H9 (cell line): Measurements from ENCODE around the gene PLEKHA4. TPM values are rescaled to one million over a fixed set of nuclear protein-coding genes. Genes with fewer than 3 reads are reported as not detected.

Experiments used
- DNase-seq: peaks from one replicate; pipeline ENCODE4 v3.0.0-alpha.2; 2017
- H2AFZ ChIP-seq: one replicate; pipeline ENCODE4 v1.6.1; 2013; ENCODE audit warnings: mild to moderate bottlenecking, low read length, control low read depth, moderate library complexity
- H2AK5ac ChIP-seq: 2 replicates; pipeline ENCODE4 v1.6.1; 2013; ENCODE audit warnings: low read length, control low read depth, mixed read lengths; ENCODE audit not compliant: insufficient read length
- H2BK120ac ChIP-seq: one replicate; pipeline ENCODE4 v1.6.1; 2013; ENCODE audit warnings: low read depth, mild to moderate bottlenecking, low read length, control low read depth, inconsistent platforms; ENCODE audit not compliant: poor library complexity, severe bottlenecking
- H2BK12ac ChIP-seq: 2 replicates; pipeline ENCODE4 v1.6.1; 2013; ENCODE audit warnings: low read length, control low read depth, mixed read lengths, low read depth; ENCODE audit not compliant: insufficient read length
- H2BK15ac ChIP-seq: 2 replicates; pipeline ENCODE4 v1.6.1; 2013; ENCODE audit warnings: low read depth, low read length, control low read depth
- H2BK20ac ChIP-seq: one replicate; pipeline ENCODE4 v1.6.1; 2013; ENCODE audit warnings: low read depth, mild to moderate bottlenecking, low read length, control low read depth, inconsistent platforms; ENCODE audit not compliant: poor library complexity, severe bottlenecking
- H2BK5ac ChIP-seq: 2 replicates; pipeline ENCODE4 v1.6.1; 2013; ENCODE audit warnings: low read length, control low read depth, mixed read lengths; ENCODE audit not compliant: insufficient read length
- H3K14ac ChIP-seq: 2 replicates; pipeline ENCODE4 v1.6.1; 2013; ENCODE audit warnings: low read length, control low read depth; ENCODE audit not compliant: insufficient read depth
- H3K18ac ChIP-seq: 2 replicates; pipeline ENCODE4 v1.6.1; 2013; ENCODE audit warnings: low read depth, mild to moderate bottlenecking, mixed read lengths, low read length, control low read depth; ENCODE audit not compliant: insufficient read length
- H3K23ac ChIP-seq: 2 replicates; pipeline ENCODE4 v1.6.1; 2013; ENCODE audit warnings: low read length, control low read depth, mixed read lengths, low read depth; ENCODE audit not compliant: insufficient read length
- H3K23me2 ChIP-seq: 2 replicates; pipeline ENCODE4 v1.6.1; 2013; ENCODE audit warnings: low read depth, mild to moderate bottlenecking, mixed read lengths, low read length, control low read depth; ENCODE audit not compliant: insufficient read length, poor library complexity, severe bottlenecking
- H3K27ac ChIP-seq: 2 replicates; pipeline ENCODE4 v1.5.1; 2013; ENCODE audit warnings: low read length, control low read depth, mixed read lengths, low read depth; ENCODE audit not compliant: insufficient read length
- H3K27me3 ChIP-seq: 2 replicates; pipeline ENCODE4 v1.6.1; 2013; ENCODE audit warnings: low read length, control low read depth, inconsistent platforms; ENCODE audit not compliant: insufficient read depth
- H3K4ac ChIP-seq: 2 replicates; pipeline ENCODE4 v1.6.1; 2013; ENCODE audit warnings: low read depth, mild to moderate bottlenecking, control low read depth, inconsistent platforms, low read length, moderate library complexity
- H3K4me1 ChIP-seq: 2 replicates; pipeline ENCODE4 v1.6.1; 2013; ENCODE audit warnings: low read length, control low read depth, inconsistent platforms; ENCODE audit not compliant: insufficient read depth
- H3K4me2 ChIP-seq: 2 replicates; pipeline ENCODE4 v1.6.1; 2013; ENCODE audit warnings: low read length, control low read depth, mixed read lengths; ENCODE audit not compliant: insufficient read length, insufficient read depth
- H3K56ac ChIP-seq: 2 replicates; pipeline ENCODE4 v1.6.1; 2013; ENCODE audit warnings: low read depth, mild to moderate bottlenecking, mixed read lengths, low read length, control low read depth; ENCODE audit not compliant: insufficient read length
- H3K79me1 ChIP-seq: 2 replicates; pipeline ENCODE4 v1.6.1; 2013; ENCODE audit warnings: low read depth, mild to moderate bottlenecking, moderate library complexity, low read length, control low read depth, inconsistent platforms; ENCODE audit not compliant: insufficient read depth, poor library complexity, severe bottlenecking
- H3K79me2 ChIP-seq: 2 replicates; pipeline ENCODE4 v1.6.1; 2013; ENCODE audit warnings: low read length, control low read depth, inconsistent platforms; ENCODE audit not compliant: insufficient read depth
- H3K9ac ChIP-seq: 2 replicates; pipeline ENCODE4 v1.6.1; 2013; ENCODE audit warnings: low read length, control low read depth, mixed read lengths; ENCODE audit not compliant: insufficient read length; ENCODE audit errors: extremely low read depth
- H3K9me3 ChIP-seq: one replicate; pipeline ENCODE4 v1.6.1; 2013; ENCODE audit warnings: low read depth, low read length, inconsistent platforms; ENCODE audit not compliant: control insufficient read depth
- H3T11ph ChIP-seq: one replicate; pipeline ENCODE4 v1.6.1; 2013; ENCODE audit warnings: mild to moderate bottlenecking, low read length, control low read depth, inconsistent platforms
- H4K20me1 ChIP-seq: one replicate; pipeline ENCODE4 v1.6.1; 2013; ENCODE audit not compliant: control insufficient read depth, insufficient read length, insufficient read depth
- H4K5ac ChIP-seq: 2 replicates; pipeline ENCODE4 v1.6.1; 2013; ENCODE audit warnings: low read depth, mild to moderate bottlenecking, mixed read lengths, low read length, control low read depth; ENCODE audit not compliant: insufficient read length
- H4K8ac ChIP-seq: replicated peaks from 2 replicates; pipeline ENCODE4 v1.6.1; 2013; ENCODE audit warnings: low read length, control low read depth, mixed read lengths, low read depth; ENCODE audit not compliant: insufficient read length
- H4K91ac ChIP-seq: 2 replicates; pipeline ENCODE4 v1.6.1; 2013; ENCODE audit warnings: low read depth, mild to moderate bottlenecking, moderate library complexity, mixed read lengths, low read length, control low read depth; ENCODE audit not compliant: insufficient read length
- H3K27ac Mint-ChIP-seq, 3 experiments: 2 replicates in 2 of 3; 3 replicates in 1 of 3; pipeline ENCODE4 v1.8.0; 2020 to 2021; ENCODE audit warnings: mixed read lengths in 3 of 3, mild to moderate bottlenecking in 1 of 3, moderate library complexity in 1 of 3
- H3K27me3 Mint-ChIP-seq: 2 replicates; pipeline ENCODE4 v1.8.0; 2021; ENCODE audit warnings: low read depth, mild to moderate bottlenecking, moderate library complexity, mixed read lengths
- H3K36me3 Mint-ChIP-seq, 3 experiments: 2 replicates in 2 of 3; 3 replicates in 1 of 3; pipeline ENCODE4 v1.8.0; 2020 to 2021; ENCODE audit warnings: low read depth in 3 of 3, mixed read lengths in 3 of 3; ENCODE audit not compliant: insufficient read depth in 1 of 3
- H3K4me1 Mint-ChIP-seq, 2 experiments: 2 replicates each; pipeline ENCODE4 v1.8.0; 2020; ENCODE audit warnings: mixed read lengths in 2 of 2
- H3K4me3 Mint-ChIP-seq, 2 experiments: 2 replicates in 1 of 2; 3 replicates in 1 of 2; pipeline ENCODE4 v1.8.0; 2020 to 2021; ENCODE audit warnings: mild to moderate bottlenecking in 2 of 2, mixed read lengths in 2 of 2, moderate library complexity in 1 of 2
- H3K9me3 Mint-ChIP-seq, 2 experiments: 2 replicates in 1 of 2; 3 replicates in 1 of 2; pipeline ENCODE4 v1.8.0; 2020; ENCODE audit warnings: mild to moderate bottlenecking in 2 of 2, mixed read lengths in 2 of 2, moderate library complexity in 1 of 2
- CTCF ChIP-seq: fragments of 200-600 bp; sonication (generic); conservative IDR thresholded peaks from 3 replicates; pipeline ENCODE4 v1.8.0; 2021; ENCODE audit warnings: antibody characterized with exemption, mild to moderate bottlenecking
- WGBS: extraction: QIAGEN DNeasy Blood & Tissue Kit; methylation state at CpG from one replicate; pipeline ENCODE4 v1.1.7; 2013; ENCODE audit warnings: missing lambda C conversion rate, low lambda C conversion rate, mixed read lengths; ENCODE audit not compliant: insufficient read length; ENCODE audit errors: extremely low coverage; 5-methylcytosine and 5-hydroxymethylcytosine counted together
- total RNA-seq: library from RNA; stranded (reverse); gene quantifications from 2 replicates; pipeline ENCODE4 v1.2.1, GENCODE V29; 2021

The PLEKHA4 gene
- total RNA-seq, 1 experiment from 2014 or later = 15.3 TPM

DNA sequence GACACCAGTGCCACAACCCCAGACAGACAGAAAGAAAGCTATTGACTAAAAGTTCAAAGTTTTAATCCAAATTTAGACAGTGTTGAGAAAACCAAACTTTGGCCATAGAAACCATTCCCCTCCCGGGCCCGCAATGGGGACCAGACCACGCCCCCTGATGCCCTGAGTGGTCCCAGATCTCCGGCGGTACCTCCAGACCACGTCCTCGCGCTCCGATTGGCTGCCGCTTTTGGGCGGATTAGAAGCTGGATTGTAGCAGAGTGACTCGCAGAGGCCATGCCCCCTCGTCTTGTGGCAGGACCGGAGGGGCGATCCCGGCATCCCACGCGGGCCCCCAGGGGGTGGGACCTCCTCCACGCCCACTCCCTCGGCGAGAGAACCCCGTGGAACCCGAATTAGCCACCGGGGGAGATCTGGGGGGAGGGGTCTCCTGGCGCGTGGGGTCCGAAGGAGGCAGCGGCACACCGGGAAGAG, 31.3 kb downstream of the PLEKHA4 start:
- H3K27ac ChIP-seq = peak overlapping the region; percentile 37
- no peak overlapping the region for H3K9ac ChIP-seq
- H3K9me3 ChIP-seq = no peaks in the 10 kb centered on the region
- DNase-seq = peak; percentile 98
- no peak overlapping the region for H2AK5ac ChIP-seq
- Mint-ChIP-seq H3K4me3 (peak overlapping the region; percentile 78 to 88), H3K27me3 (no peaks in the 10 kb centered on the region), H3K9me3 (peaks cover 0 to 2% of the 10 kb centered on the region in 2 experiments; a peak in 1 of 5 replicates), H3K36me3 (peaks cover 7 to 17% (median 12%) of the 10 kb centered on the region in 3 experiments), H3K4me1 (peaks cover 15% of the 10 kb centered on the region in 2 experiments), H3K27ac (peak overlapping the region; percentile 98 to 99 (median 99); a peak in 6 of 7 replicates)
- TF ChIP-seq CTCF = no peak
- peaks cover 8% of the 10 kb centered on the region for H3K23me2 ChIP-seq
- H4K8ac ChIP-seq = no peak overlapping the region
- no peak overlapping the region; the same call in 1 of the 2 replicates for H3K14ac ChIP-seq
- no peak overlapping the region for H2BK12ac ChIP-seq
- no peaks in the 10 kb centered on the region for H3K27me3 ChIP-seq
- H2BK120ac ChIP-seq = no peak overlapping the region
- H3K4me2 ChIP-seq = peak overlapping the region; percentile 75
- H4K91ac ChIP-seq = no peak overlapping the region
- H3T11ph ChIP-seq = no peak overlapping the region
- H3K79me1 ChIP-seq = no peaks in the 10 kb centered on the region
- H2AFZ ChIP-seq = peak overlapping the region; percentile 82
- H4K20me1 ChIP-seq = no peaks in the 10 kb centered on the region
- no peak overlapping the region for H4K5ac ChIP-seq
- H3K18ac ChIP-seq = no peak overlapping the region
- no CpG with 5 or more reads among the region's 29 CpGs for WGBS
- H3K79me2 ChIP-seq = no peaks in the 10 kb centered on the region
- no peak overlapping the region for H3K23ac ChIP-seq
- no peak overlapping the region for H2BK5ac ChIP-seq
- no peak overlapping the region for H2BK20ac ChIP-seq
- no peak overlapping the region for H2BK15ac ChIP-seq
- peaks cover 2% of the 10 kb centered on the region; the same call in 1 of the 2 replicates for H3K4me1 ChIP-seq
- H3K56ac ChIP-seq = no peak overlapping the region
- H3K4ac ChIP-seq = no peak overlapping the region
